GM12801 (cell line): ENCODE results near the gene OPALIN.

Experiments used
- CTCF ChIP-seq: IDR thresholded peaks from one replicate; pipeline ENCODE4 v1.5.1; 2011; ENCODE audit warnings: control low read depth; ENCODE audit not compliant: insufficient read length; ENCODE audit errors: extremely low read depth

The OPALIN gene

DNA sequence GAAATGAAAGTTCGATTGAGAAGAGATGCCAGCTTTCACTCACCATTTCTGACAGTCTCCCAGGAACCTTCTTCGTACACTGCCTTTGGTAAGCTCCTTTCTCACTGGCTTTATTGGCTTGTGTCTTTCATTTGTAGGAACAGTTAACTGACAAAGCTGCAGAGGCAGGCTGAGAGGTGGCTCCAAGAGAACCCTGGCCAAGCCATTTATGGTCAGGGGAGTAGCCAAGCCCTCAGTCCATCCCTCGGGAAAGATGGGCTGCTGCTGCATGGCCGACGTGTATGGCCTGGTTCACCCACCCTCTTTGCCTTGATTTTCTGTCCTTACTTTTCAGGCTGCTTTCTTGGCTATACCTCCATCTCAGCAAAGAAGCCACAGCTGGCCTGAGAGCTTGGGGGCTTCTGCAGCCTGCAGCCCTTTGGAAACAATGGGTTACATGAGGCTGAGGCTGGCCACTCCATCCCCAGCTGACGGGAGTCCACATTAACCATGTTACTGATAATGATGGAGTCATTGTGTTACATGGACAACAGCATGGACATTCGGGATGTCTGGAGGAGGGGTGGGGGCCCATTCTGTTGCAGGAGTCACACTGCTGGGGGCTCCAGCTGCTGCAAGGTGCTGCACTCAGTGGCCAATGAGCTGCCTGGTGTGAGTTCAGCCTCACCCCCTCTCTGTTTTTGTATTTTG is at the start of gene OPALIN:
Gene OPALIN, minus strand, starts transcription at position 152 of the 690 bp plus-strand sequence. Its CDS starts 106 bp downstream, at position 46.
- TF ChIP-seq CTCF, result no peak

DNA sequence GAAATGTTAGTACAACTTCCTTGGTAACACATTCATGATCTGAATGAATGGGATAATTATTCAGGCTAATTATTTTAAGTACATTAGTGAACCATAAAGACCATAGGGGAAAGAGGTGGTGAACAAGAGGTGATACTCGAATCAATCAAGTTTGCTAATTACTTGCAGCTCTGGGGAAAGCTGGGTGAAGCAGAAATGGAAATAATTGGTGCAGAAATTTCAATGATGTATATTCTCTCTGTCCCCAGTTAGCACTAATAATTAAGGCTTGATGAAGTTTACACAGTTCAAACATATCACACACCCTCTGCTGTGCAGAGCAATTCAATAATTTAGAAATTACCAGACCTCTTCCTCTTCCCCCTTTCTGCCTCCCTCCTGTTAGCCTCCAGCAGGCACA is 49.4 kb upstream of the OPALIN start:
- TF ChIP-seq CTCF, result no peak

DNA sequence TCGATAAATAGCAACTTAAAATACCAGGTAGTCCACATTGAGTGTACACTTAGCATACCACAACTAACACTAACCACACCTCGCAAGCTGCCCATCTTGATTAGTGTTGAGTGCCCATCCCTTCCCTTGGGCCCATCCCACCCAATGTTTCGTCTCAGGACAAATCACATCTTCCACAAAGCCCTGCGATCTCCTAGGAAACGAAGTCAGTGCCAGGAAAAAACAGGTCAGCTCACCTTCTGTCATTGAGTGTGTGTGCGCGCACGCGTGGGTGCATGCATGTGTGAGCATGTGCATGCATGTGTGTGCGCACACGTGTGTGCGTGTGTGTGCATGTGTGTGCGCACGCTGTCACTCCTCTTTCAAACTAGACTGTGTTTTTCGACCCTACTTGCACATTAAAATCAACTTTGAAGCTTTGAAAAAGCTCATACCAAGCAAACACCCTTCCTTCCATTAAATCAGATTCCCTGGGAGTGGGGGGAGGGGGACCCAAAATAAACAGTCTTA is 48.8 kb upstream of the OPALIN start:
- TF ChIP-seq CTCF, result no peak

DNA sequence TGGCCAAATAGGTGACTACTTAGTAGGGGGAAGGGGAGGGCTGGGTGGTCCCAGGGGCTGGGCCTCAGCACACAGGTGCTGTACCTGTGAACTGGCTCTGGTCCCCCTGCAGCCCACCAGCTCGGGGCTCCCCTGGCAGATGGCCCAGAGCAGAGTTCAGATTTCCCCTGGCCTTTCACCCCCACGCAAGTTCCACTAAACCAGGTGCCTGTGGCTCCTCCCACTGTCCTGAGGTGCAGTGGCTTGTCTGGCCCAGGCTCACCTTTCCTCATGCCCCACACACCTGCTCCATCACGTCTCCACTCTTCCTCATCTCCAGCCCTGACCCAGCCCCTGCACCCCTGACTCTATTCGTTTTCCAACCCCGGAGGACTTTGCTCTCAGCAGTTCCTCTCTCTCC is 47.3 kb upstream of the OPALIN start:
- TF ChIP-seq CTCF, result no peak

DNA sequence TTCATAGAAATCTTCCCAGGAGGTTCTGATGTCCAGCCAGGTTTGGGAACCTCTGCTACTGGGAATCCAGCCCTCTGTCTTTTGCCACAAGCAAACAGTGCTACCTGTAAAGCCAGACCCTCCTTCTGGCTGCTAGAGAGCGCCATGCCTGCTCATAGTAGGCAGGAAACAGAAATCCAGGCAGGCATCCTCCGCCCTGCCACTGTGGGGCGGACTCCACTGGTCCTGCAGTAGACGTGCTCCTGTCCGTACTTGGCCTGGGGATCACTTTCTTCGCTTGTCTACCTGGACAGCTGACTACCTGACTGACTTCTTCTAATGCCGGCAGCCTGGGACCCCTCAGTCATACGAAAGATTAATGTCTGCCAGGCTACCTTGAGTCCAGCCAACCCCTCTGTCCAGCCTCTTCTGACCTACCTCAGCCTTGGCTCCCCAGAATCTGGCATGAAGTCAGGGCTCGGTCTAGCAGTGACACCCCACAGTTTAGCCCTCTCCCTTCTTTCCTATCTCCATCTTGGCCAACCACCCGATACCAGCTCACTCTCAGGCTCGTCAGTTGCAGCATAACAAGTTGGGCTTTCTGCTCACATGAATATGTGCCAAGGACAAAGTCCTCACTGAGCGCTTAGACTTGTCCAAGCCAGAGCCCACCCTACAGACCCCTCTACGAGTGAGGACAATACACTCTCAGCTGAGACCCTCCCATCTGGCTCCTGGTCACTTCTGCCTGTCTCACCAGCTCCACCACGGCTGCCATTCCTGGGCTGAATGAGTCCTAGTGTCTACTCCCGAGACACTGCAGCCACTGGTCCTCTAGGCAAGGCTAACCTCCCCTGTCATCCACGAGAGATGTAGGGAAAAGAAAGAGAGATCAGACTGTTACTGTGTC is 43.9 kb upstream of the OPALIN start:
- TF ChIP-seq CTCF, result no peak

GRCh38 chr10:96401036-96401435 is 42.2 kb upstream of the OPALIN start:
- no peak for TF ChIP-seq CTCF

DNA sequence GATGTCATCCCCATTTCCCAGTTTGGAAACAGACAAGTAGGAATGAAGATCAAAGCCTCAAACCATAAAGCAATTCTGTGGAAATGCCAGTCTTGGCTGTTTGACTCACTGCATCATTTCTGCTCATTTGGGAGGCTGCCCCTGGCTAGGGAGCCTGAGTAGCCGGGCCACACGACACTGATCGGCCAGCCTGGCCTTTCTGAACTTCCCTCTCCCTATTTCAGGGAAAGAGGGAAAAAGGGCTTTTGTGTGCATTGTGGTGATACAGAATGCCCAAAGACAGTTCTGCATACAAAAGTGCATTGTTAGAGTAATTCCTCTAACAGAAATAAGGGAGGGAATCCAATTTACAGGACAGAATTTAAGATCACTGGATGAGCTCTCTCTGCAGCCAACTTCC is 41.7 kb upstream of the OPALIN start:
- no peak for TF ChIP-seq CTCF
